GM13976 (cell line): ENCODE data around the gene GABRG3.

Experiments used
- DNase-seq: peaks from one replicate; pipeline ENCODE4 v3.0.0; 2012; ENCODE audit warnings: low spot score
- in situ Hi-C: fragments of 300-500 bp; cut with MboI; formaldehyde crosslinking; loops from one replicate; pipeline ENCODE4 v1.12.0; 2022; ENCODE audit warnings: low sequenced_read_pairs, mixed read lengths, inconsistent platforms; ENCODE audit not compliant: unreplicated experiment
- TF ChIP-seq, protein P1 (sequence below): IDR thresholded peaks from 2 replicates; pipeline ENCODE4 v1.5.1; 2012; ENCODE audit warnings: borderline replicate concordance, mild to moderate bottlenecking; ENCODE audit not compliant: insufficient read depth; ENCODE audit errors: extremely low read depth, missing control alignments, control extremely low read depth

GABRG3 gene

DNA sequence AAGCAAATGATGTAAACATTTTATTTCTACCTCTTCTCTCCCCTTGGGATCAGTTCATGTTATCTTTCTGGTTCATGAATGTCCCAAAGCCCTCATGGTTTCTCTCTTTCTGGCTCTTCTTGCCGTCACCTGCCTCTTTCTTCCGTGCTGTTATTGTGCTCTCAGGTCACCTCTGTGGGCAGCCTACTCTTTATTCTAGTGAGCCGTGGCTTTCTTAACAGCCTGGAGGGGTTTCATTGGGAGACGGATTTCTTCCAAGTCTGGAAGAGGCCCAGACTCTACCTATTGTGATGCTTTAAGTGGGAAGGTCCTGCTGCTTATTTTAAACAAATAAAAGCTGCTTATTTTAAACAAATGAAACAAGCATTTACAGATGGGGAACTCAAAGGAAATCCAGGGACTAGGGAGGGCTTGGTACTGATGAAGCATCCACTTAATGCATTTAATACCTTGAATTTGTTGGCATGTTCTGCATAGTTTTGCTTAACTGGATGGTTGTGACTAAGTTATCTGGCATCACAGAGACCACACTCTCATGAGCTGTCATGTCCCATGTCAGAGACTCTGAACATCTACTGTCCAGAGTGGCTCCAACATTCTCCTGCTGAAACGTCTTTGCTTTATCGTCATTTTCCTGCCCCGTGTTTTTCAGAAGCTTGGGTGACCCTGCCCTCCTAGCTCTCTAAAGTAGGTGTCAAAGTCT is 443.3 kb downstream of the GABRG3 start:
- in situ Hi-C loops = no loop called here
- DNase-seq = no peak
- TF ChIP-seq, protein P1, sequence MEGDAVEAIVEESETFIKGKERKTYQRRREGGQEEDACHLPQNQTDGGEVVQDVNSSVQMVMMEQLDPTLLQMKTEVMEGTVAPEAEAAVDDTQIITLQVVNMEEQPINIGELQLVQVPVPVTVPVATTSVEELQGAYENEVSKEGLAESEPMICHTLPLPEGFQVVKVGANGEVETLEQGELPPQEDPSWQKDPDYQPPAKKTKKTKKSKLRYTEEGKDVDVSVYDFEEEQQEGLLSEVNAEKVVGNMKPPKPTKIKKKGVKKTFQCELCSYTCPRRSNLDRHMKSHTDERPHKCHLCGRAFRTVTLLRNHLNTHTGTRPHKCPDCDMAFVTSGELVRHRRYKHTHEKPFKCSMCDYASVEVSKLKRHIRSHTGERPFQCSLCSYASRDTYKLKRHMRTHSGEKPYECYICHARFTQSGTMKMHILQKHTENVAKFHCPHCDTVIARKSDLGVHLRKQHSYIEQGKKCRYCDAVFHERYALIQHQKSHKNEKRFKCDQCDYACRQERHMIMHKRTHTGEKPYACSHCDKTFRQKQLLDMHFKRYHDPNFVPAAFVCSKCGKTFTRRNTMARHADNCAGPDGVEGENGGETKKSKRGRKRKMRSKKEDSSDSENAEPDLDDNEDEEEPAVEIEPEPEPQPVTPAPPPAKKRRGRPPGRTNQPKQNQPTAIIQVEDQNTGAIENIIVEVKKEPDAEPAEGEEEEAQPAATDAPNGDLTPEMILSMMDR = no peak

DNA sequence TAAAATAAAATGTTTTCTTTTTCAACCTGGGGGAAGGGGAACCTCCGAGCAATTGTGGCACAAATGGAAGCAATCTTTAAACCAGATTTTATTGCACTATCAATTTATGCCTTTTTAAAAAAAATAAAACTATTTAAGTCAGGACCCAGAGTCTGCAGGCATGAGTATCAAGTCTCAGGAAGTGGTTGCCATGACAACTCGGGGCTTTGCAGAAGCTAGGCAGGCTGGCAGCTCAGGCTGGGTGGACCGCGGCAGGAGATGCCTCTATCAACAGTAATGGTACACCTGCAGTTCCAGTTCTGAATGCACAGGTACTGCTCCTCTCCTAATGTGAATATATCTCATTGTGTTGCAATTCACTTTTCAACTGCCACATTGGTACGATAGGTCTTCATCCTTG is 447.7 kb downstream of the GABRG3 start:
- TF ChIP-seq, protein P1 = no peak
- in situ Hi-C loops = no loop called here
- no peak for DNase-seq

DNA sequence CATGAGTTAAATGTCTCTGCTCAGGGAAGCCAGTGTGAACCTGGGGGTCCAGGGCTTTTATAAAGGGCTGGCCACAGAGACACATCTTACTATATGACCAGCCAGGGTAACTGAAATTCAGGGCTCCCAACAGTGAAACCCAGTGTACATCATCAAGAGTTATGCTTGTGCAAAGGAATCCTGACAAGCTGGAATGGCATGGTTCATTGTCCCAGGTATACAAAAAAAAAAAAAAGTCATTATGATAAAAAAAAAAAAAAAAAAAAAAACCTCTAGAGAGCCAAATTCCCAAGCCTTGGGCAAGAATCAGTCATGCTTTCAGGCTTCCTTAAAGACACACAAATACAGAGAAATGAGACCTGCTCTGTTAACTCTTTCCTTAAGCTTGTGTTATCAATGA is 452.0 kb downstream of the GABRG3 start:
- no peak for DNase-seq
- in situ Hi-C loops = no loop called here
- TF ChIP-seq, protein P1 = no peak

DNA sequence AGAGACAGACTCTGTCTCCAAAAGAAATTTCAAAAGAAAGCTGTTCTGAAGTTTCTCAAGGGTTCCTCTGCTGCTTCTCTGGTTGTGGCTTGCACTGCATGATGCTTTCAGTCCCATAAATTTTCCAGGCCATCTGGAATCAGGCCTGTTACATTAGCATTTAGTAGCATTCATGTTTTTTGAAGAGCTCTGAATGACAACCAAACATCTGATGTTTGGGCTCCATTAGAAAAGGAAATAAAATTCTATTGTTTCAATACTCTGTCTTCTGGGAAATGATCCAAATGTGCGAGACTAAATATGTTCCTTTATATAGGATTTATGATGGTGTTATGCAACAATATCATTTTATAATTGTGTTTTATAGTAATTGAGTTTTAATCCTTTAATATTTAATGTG is 455.8 kb downstream of the GABRG3 start:
- TF ChIP-seq, protein P1 = no peak
- in situ Hi-C loops = no loop called here
- no peak for DNase-seq

DNA sequence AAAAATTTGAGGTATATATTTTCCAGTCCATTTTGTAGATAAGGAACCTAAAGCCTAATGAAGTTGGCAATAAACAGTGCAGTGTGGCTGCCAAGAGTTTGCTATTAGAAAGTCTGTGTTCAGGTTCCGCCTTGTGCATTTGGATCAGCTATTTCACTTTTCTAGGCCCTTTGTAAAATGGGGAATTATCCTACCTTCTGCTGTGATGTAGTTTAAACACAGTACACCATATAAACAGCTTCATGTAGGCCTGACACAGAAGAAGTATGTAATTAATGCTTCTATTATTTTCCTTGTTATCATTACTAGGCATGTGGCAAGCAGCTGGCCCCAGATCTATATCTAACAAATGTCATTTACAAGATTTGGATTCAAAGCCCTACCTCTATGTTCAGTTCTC is 456.3 kb downstream of the GABRG3 start:
- TF ChIP-seq, protein P1 = no peak
- no peak for DNase-seq
- in situ Hi-C loops = no loop called here

DNA sequence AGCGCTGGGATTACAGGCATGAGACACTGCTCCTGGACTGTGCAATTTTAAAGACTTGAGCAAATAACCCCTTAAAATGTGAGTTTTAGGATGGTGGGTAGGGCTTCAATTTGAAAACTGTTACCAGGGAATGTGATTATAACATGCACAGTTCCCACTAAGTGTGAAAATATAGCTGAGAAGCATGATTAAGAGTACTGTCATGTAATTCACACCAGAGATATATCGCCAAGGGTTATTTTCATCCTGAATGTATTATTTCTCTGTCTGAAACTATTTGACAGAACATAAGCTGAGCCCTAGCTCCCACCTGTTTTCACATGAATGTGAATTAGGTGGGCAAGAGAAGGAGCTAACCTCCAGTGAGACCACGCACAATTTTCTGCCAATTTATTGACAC is 457.2 kb downstream of the GABRG3 start:
- TF ChIP-seq, protein P1 = no peak
- in situ Hi-C loops = no loop called here
- DNase-seq = no peak
